ENCODE measurements around the gene RAD18.

RAD18 gene

DNA sequence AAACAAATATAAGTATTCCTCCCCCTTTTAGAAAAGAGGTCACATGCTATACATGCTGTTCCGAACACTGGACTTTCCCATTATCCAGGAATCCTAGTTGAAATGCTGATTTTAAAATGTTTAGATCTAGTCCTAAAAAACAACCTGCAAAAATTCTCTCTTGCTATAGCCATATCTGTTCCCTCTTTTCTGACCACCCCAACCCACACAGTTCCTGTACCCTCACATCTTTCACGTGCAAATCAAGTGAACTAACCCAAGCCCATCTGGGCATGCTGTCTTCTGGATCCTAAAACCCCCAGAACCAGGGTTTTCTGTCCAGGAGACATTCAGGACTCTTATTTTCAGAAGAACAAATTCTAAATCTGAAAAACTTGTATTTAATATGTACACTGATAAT is 67.4 kb downstream of the RAD18 start:
- no peak for DNase-seq (ENCODE audit: low read depth)

DNA sequence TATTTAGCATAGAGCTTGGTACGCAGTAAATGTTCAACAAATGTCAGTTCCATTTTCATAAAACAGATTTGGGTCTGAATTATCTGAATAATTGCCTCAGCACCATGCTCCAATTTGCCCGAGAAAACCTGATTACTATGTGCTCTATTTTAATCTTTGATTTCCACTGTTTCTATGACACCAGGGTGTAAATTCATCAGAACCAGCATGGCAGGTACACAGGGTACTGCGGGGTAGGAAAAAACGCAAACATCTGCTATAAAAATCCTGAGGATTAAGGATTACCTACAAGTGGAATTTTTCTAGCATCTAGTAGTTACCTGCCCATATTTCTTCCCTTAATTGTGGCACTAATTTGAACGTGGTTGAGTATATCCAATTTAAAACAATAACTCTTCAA is 70.3 kb downstream of the RAD18 start:
- no peak for DNase-seq (ENCODE audit: low read depth)

GRCh38 chr3:8891774-8892173 is 71.5 kb downstream of the RAD18 start:
- DNase-seq (ENCODE audit: low read depth): no peak

DNA sequence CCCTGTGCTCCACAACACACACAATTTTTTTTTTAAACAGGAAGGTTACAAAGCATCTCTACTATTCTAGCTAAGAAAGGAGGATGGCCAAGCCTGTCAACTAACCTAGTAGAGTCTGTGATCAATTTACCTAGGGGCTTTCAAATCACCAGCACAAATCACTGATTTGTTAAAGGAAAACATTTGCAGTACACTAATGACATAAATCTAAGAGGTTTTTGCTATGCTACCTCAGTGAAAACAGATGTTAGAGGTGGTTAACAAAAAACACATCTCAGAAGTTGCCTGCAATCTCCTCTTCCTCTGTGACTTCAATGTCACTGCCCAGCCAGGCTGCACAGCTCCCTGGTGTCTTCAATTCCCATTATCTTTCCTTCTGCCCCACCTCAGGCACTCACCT is 72.0 kb downstream of the RAD18 start:
- no peak for DNase-seq (ENCODE audit: low read depth)

GRCh38 chr3:8888301-8888915 is 74.9 kb downstream of the RAD18 start:
- DNase-seq (ENCODE audit: low read depth): no peak

GRCh38 chr3:8887435-8888300 is 75.6 kb downstream of the RAD18 start:
- DNase-seq (ENCODE audit: low read depth): no peak

DNA sequence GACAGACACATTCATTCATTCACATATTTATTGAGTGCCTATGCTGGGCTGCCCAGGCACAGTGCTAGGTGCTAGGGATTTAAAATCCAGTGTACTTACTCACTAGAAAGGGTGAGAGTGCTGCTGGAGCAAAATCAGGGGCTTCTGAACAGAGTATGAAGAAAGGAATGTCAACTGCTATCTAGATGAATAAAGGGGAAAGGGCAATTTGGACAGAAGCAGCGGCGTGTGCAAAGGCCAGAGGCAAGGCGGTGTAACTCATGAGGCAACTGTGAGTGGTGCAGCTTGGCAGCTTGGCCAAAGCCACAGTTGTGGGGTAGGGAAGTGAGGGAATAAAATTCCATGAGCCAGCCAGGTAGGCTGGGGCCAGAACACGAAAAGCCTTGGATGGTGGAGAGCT is 76.7 kb downstream of the RAD18 start:
- DNase-seq (ENCODE audit: low read depth): no peak

DNA sequence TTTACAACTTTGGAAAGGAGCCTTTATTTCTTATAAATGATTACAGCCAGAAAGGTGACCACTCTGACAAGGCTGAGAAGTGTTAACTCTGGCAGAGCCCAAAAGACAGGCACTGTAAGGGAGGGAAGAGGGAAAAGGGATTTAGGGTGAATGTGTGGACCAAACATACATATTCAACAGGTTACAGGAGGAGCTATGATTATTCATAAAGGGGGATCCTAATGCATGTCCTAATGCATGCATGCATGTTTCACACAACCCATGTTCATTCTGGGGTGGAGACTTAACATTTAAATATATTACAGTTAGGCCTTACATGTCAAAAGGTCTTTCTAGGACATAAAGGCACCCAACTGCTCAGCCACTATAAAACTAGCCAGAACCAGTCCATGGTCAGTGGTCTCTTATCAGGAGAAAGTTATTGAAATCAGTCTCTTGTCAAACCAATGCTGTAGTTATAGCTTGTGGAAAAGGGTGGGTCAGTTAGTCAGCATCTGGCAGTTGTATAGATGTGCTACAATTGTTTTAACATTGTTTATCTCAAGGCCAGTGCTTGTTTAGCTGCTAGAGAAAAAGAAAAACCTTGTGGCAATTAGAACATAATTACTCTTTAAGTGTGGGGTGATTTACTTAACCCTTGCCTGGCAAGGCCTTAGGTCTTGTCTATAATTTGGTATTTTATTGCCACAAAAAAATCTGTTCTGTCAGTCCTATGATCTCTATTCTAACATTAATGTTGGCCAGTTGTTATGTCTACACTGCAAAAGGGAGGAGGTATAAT is 77.5 kb downstream of the RAD18 start:
- no peak for DNase-seq (ENCODE audit: low read depth)

DNA sequence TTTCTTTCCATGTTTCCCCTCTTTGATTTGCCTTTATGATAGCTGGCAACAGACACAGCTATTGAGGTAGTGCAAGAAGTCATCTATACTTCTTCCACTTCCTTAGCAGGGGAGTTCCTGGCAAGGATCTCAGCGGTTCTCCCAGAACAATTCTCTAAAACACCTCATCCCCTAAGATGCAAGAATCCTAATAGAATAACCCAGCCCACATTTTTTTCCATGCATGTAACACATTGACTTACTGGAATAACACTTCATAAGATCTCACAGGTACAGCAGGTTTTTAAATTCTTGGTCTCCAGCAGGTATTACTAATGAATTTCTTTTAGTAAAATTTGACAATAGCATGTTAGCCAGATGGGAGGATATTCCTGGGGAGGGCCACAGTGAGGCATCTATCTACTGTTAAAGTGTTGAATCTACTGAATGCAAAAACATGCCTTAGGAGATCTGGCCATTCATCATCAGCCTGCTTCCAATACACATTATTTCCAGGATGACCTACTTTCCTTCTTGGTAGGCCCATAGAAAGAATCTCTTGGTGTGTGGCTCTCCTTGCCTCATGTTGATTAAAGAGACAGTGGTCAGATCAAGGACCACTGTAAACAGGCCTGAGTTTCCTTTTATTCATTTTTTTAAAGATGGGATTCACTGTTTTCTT is 78.5 kb downstream of the RAD18 start:
- no peak for DNase-seq (ENCODE audit: low read depth)

DNA sequence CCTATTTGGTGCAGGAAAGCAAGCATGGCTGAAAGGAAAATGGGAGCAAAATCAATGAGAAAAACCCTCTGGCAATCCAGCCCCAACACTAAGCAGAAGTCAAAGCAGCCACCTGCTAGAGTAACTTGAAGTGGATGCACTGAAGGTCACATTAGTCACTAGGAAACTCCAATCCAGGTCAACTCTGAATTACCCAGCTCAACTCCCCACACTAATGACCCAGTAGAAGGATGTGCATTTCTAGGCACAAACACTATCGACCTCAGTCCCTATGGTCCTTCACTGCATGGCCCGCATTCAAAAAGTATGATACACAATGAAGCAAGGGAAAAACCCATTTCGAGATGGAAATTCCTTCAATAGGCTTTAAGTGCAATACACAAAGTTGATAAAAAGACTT is 80.6 kb downstream of the RAD18 start:
- DNase-seq (ENCODE audit: low read depth): no peak

- no peak for DNase-seq (ENCODE audit: low read depth)
Measured at GRCh38 chr3:8882171-8882593, 81.1 kb downstream of the RAD18 start.

- DNase-seq (ENCODE audit: low read depth): no peak
Measured at GRCh38 chr3:8879347-8879944, 83.8 kb downstream of the RAD18 start.

DNA sequence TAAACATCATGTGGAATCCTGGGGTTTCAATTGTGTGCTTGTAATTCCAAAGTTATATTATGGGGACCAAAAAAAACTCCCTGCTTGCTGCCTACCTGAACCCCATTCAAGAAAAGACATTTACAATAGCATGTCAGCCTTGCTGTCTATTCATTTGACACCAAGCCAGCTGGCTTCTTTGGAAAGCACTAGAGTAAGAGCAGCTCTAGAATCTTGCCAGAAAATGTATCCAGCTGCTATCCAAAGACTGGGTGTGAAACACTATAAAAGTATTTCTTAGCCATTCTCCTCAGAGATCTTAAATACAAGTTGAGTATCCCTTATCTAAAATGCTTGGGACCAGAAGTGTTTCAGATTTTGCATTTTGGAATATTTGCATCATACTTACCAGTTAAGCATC is 87.4 kb downstream of the RAD18 start:
- DNase-seq (ENCODE audit: low read depth): no peak

- no peak for DNase-seq (ENCODE audit: low read depth)
Measured at GRCh38 chr3:8873740-8874139, 89.5 kb downstream of the RAD18 start.

- DNase-seq (ENCODE audit: low read depth): no peak
Measured at GRCh38 chr3:8872261-8872660, 91.0 kb downstream of the RAD18 start.

DNA sequence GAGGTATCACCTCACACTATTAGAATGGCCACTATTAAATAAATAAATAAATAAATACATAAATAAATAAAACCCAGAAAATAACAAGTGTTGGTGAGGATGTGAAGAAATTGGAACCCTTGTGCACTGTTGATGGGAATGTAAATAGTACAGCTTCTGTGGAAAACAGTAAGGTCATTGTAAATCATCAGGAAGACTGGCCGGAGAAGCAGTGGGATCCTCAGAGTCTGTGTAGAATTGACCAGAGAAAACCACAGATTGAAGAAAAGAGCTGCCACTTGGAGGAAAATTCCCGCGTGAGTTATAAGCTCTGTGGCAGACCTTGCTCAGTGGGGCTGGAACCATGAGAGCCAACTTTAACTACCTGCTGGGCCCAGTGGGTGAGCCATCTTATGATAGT is 92.0 kb downstream of the RAD18 start:
- DNase-seq (ENCODE audit: low read depth): no peak

DNA sequence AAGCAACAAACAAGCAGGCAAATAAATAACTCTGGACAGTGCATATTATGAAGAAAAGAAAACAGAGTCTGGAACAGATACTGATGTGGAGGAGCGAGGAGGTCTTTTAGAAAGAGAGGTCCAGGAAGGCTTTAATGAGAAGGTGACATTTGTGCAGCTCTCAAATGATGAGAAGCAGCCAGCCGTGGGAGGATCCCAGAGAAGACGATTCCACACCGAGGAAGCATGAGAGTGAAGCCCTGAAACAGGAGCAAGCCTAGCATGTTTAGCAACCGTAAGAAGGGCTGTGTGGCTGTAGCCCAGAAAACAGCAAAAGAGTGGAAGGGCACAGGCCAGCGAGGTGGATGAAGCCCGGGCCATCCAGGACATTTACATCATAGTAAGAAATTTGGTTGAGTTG is 93.1 kb downstream of the RAD18 start:
- no peak for DNase-seq (ENCODE audit: low read depth)

DNA sequence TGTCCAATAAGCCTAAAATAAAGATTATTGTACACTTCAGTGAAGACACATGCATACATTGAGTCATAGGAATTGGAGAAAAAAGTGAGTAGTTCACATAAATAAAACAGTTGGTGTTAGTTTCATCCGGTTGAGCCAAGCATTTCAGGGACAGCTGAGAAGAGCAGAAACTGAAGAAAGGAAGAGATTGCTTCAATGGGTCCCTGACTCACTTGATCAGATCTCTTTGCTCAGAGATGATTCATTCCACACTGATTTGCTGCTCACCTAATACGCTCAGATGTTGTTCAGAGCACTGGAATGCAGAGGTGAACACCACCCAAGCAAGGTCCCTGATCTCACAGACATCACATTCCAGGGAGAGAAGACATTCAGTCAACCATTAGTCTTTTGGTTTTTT is 93.7 kb downstream of the RAD18 start:
- DNase-seq (ENCODE audit: low read depth): no peak

DNA sequence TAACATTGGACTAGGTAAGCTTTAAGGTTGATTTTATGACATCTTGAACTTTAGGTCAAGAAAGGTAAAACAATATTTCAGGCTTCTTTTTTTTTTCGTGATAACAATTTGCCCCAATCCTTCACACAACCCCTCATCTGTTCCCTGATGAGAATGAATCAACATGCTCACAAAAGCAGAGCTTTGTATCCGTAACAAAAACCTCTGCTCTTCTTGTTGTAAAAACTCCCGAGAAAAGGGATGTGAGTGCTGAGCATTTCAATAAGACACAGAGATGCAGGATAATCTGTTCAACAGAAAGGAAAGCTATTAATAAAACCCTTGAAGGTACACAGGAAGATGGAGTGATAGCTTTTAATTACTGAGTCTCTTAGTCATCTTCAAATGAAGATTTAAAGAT is 94.3 kb downstream of the RAD18 start:
- no peak for DNase-seq (ENCODE audit: low read depth)

DNA sequence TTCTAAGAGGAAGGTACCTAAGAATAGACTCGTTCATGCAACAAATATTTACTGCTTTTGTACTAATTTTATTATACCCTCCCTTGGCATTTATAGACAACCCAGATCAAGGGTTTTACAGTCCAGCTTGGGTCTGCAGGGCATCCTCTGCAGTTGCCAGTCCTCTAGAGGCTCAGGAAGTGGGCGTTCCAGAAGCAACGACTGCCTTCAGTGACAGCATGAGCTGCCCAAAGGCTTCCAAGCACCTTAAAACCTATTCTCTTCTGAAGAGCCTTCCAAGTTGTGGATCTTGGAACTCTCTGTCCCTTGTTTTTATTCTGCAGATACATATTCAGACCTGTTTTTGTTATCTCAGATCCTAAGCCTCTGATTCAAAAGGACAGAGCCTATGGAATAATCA is 95.6 kb downstream of the RAD18 start:
- DNase-seq (ENCODE audit: low read depth): no peak

- DNase-seq (ENCODE audit: low read depth): no peak
Measured at GRCh38 chr3:8865697-8866096, 97.6 kb downstream of the RAD18 start.

All from stimulated activated CD4-positive, alpha-beta T cell treated with anti-CD3 and anti-CD28 coated beads, Interleukin-2, amount 100 ng/mL, for 4 hours (primary cell).